Cardiac muscle cell (in vitro differentiated cells and primary cell): Measurements from ENCODE around the gene EYA4. TPM values are rescaled to one million over a fixed set of nuclear protein-coding genes. Genes with fewer than 3 reads are reported as not detected.

ENCODE experiments used
- DNase-seq, 2 donors: peaks; one replicate each; pipeline versions ENCODE4 v3.0.0 to v3.0.0-alpha.2; 2010 to 2017; ENCODE audit warnings: low read depth in 1 of 2, low spot score in 1 of 2
- H3K27ac ChIP-seq: fragments of 200-600 bp; sonication (generic); 2 replicates; pipeline ENCODE4 v1.5.1; 2016
- H3K27me3 ChIP-seq: fragments of 200-600 bp; sonication (generic); 2 replicates; pipeline ENCODE4 v1.6.0; 2016; ENCODE audit warnings: control low read depth
- H3K36me3 ChIP-seq: fragments of 200-600 bp; sonication (generic); 2 replicates; pipeline ENCODE4 v1.5.1; 2016; ENCODE audit warnings: control low read depth
- H3K4me1 ChIP-seq: fragments of 200-600 bp; sonication (generic); 2 replicates; pipeline ENCODE4 v1.8.1; 2017; ENCODE audit warnings: low read depth, mild to moderate bottlenecking, mixed run types
- H3K4me3 ChIP-seq: fragments of 200-600 bp; sonication (generic); 2 replicates; pipeline ENCODE4 v1.5.1; 2016; ENCODE audit warnings: mild to moderate bottlenecking
- H3K9me3 ChIP-seq: fragments of 200-600 bp; sonication (generic); 2 replicates; pipeline ENCODE4 v1.5.1; 2017; ENCODE audit warnings: low read depth, mild to moderate bottlenecking, control low read depth
- CTCF ChIP-seq: IDR thresholded peaks from 2 replicates; pipeline ENCODE4 v1.5.1; 2012; ENCODE audit warnings: low read depth, mild to moderate bottlenecking, low read length
- polyA plus RNA-seq: library from polyadenylated mRNA; unstranded; fragments of >200 nt; fragmentation: Nextera tagmentation; extraction: Ambion mirVana; gene quantifications from 2 replicates; pipeline ENCODE4 v1.2.1, GENCODE V29; 2016
- total RNA-seq: library from RNA; depleted of rRNA; stranded (reverse); fragments of >200 nt; gene quantifications from 2 replicates; pipeline ENCODE4 v1.2.3, GENCODE V29; 2016

Gene EYA4
- total and polyA plus RNA-seq, 2 experiments from 2014 or later, result 0.03 to 0.11 TPM

GRCh38 chr6:133571681-133572080 lies 330.5 kb downstream of the EYA4 start:
- no peaks in the 10 kb centered on the region for H3K9me3 ChIP-seq
- H3K27me3 ChIP-seq, result peaks cover 10% of the 10 kb centered on the region
- H3K27ac ChIP-seq, result no peak overlapping the region
- H3K4me1 ChIP-seq, result no peaks in the 10 kb centered on the region
- H3K4me3 ChIP-seq, result no peak overlapping the region
- TF ChIP-seq CTCF, result no peak
- H3K36me3 ChIP-seq, result no peaks in the 10 kb centered on the region
- no peak for DNase-seq

DNA sequence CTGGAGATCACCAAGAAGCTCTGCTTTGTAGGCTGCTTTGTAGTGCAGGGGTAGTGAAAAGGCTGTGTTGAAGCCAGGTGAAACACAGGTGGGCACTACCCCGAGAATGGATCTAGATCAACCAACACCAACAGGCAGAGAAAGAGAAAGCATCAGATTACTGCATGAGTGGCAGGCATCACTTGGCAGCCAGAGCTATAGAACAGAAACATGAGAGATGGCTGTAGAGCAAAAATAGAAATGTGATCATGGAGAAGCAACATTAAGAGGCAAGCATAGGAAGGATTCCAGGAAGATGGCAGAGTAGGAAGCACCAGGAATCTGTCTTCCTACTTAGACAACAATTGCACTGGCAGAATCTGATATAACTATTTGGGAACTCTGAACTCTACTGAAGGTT lies 336.7 kb downstream of the EYA4 start:
- Histone ChIP-seq H3K27me3 (no peaks in the 10 kb centered on the region), H3K36me3 (no peaks in the 10 kb centered on the region), H3K4me3 (no peak overlapping the region), H3K27ac (no peak overlapping the region), H3K9me3 (no peaks in the 10 kb centered on the region), H3K4me1 (no peaks in the 10 kb centered on the region)
- no peak for DNase-seq
- no peak for TF ChIP-seq CTCF
